Measurements from ENCODE around the gene CAMSAP1.

DNA sequence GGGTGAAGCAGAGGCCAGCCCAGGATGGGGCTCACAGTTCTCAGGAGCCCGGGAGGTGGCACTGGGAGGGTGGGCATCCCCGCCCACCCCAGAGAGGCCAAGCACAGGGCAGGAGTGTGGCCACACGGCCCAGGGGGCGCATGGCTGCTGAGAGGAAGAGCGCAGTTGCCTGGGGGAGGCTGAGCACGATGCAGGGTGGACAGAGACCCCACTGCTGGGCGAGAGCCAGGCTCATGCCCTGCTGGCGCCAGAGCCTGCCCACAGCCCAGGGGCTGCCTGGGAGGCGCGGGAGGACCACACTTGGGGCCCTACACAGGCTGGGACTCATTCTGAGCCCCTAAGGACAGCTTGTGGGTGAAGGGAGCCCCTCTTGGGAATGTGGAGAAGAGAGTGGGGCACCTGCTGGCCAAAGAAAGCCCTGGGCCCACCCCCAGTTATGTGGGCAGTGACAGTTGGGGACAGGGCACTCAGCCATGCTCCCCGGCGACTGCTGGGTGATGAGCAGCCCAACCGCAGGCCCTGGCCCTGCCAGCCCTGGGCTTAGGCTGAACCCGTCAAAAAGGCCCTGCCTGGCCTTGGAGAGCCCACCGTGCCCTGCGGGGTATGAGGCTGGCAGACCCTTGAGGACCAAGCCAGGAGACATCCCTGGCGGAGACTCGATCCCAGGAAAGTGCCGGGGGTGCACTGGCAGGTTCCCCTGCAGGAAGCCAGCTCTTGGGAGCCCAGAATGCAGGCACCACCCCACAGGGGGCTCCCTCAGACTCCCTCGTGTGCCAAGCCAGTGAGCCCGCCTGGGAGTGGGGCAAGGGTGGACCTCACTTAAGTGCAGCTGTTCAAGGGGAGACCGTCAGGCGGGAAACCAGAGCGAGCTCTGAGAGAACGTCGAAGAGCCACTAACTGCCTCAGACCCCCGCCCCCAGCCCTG, 21.6 kb upstream of the CAMSAP1 start:
- TF ChIP-seq, protein P1, sequence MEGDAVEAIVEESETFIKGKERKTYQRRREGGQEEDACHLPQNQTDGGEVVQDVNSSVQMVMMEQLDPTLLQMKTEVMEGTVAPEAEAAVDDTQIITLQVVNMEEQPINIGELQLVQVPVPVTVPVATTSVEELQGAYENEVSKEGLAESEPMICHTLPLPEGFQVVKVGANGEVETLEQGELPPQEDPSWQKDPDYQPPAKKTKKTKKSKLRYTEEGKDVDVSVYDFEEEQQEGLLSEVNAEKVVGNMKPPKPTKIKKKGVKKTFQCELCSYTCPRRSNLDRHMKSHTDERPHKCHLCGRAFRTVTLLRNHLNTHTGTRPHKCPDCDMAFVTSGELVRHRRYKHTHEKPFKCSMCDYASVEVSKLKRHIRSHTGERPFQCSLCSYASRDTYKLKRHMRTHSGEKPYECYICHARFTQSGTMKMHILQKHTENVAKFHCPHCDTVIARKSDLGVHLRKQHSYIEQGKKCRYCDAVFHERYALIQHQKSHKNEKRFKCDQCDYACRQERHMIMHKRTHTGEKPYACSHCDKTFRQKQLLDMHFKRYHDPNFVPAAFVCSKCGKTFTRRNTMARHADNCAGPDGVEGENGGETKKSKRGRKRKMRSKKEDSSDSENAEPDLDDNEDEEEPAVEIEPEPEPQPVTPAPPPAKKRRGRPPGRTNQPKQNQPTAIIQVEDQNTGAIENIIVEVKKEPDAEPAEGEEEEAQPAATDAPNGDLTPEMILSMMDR (IDR thresholded peaks at IDR 0.05): no peak
- TF ChIP-seq POLR2A (IDR thresholded peaks at IDR 0.05): no peak
